ENCODE measurements around the gene KCNK13.

DNA sequence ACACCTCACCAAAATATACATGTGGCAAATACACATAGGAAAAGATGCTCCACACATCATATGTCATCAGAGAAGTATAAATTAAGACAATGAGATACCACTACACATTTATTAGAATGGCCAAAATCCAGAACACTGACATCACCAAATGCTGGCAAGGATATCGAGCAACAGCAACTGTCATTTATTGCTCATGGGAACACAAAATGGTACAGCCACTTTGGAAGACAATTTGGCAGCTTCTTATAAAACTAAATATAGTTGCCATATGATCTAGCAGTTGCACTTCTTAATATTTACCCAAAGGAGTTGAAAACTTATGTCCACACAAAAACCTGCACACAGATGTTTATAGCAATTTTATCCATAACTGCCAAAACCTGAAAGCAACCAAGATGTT is 7.0 kb upstream of the KCNK13 start:
- TF ChIP-seq, protein P1, sequence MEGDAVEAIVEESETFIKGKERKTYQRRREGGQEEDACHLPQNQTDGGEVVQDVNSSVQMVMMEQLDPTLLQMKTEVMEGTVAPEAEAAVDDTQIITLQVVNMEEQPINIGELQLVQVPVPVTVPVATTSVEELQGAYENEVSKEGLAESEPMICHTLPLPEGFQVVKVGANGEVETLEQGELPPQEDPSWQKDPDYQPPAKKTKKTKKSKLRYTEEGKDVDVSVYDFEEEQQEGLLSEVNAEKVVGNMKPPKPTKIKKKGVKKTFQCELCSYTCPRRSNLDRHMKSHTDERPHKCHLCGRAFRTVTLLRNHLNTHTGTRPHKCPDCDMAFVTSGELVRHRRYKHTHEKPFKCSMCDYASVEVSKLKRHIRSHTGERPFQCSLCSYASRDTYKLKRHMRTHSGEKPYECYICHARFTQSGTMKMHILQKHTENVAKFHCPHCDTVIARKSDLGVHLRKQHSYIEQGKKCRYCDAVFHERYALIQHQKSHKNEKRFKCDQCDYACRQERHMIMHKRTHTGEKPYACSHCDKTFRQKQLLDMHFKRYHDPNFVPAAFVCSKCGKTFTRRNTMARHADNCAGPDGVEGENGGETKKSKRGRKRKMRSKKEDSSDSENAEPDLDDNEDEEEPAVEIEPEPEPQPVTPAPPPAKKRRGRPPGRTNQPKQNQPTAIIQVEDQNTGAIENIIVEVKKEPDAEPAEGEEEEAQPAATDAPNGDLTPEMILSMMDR (IDR thresholded peaks at IDR 0.05) = no peak
- TF ChIP-seq POLR2AphosphoS5 (IDR thresholded peaks at IDR 0.05) (no peak), POLR2A (IDR thresholded peaks at IDR 0.05; ENCODE audit: low read depth) (no peak), EP300 (IDR thresholded peaks at IDR 0.05) (no peak)
